Ammon's horn (tissue), 1 donor: ENCODE measurements around the gene SESN1.
A peak's percentile ranks its signal among the peaks of the same experiment; 100 is the strongest.
"Not testable (repeated sequence)": the region's sequence is repeated elsewhere in the genome, so short reads cannot be mapped to it uniquely, and the experiment has no call there.

ENCODE experiments used
- DNase-seq: peaks from one replicate; pipeline ENCODE4 v3.0.0-alpha.2; 2016; ENCODE audit warnings: low spot score

Gene SESN1

GRCh38 chr6:109094416-109095035, at the start of gene SESN1:
TSS of gene SESN1 (minus strand) at chr6:109094846. CDS start at chr6:109094073, 773 bp downstream.
- peak; percentile 91 for DNase-seq

DNA sequence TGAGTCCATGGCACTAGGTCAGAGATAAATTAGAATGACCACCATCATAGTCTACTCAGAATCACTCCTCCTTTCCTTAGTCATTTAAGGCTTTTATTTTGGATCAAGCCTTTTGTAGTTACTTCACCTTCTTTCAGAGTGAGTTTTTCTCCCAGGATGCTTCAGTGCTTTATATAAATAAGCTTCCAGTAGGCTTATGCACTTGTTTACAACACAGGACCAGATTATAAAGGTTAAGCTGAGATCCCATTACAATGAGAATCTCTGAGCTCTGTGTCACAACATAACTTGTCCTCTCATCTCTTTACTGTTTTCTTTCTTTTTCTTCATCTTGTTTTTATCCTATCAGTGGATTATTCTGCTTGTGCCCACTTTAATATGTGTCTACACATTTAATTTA, 48.5 kb upstream of the SESN1 start:
- no peak for DNase-seq

DNA sequence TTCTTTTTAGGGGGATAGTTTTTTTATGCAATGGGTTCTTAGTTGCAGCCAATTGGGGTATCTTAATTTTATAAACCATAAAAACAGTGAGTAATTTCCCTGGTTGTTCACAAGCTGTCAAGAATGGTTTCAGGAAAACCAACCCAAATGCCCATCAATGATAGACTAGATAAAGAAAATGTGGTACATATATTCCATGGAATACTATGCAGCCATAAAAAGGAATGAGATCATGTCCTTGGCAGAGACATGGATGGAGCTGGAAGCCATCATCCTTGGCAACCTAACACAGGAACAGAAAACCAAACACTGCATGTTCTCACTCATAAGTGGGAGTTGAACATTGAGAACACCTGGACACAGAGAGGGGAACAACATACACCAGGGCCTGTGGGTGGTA, 47.4 kb upstream of the SESN1 start:
- not testable (repeated sequence) for DNase-seq

- no peak for DNase-seq
These were observed 44.5 kb upstream of the SESN1 start for GRCh38 chr6:109139109-109139508.

DNA sequence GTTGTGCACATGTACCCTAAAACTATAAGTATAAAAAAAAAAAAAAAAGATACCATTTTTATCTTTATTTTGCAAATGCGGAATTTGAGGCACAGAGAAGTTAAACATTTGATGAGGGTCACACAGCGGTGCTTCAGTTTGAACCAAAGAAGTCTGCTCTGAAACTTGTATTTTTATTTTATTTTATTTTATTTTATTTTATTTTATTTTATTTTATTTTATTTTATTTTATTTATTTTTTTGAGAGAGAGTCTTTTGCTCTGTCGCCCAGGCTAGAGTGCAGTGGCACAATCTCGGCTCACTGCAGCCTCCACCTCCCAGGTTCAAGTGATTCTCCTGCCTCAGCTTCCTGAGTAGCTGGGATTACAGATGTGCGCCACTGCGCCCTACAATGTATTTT, 41.9 kb upstream of the SESN1 start:
- not testable (repeated sequence) for DNase-seq

GRCh38 chr6:109136039-109136438, 41.4 kb upstream of the SESN1 start:
- not testable (repeated sequence) for DNase-seq

DNA sequence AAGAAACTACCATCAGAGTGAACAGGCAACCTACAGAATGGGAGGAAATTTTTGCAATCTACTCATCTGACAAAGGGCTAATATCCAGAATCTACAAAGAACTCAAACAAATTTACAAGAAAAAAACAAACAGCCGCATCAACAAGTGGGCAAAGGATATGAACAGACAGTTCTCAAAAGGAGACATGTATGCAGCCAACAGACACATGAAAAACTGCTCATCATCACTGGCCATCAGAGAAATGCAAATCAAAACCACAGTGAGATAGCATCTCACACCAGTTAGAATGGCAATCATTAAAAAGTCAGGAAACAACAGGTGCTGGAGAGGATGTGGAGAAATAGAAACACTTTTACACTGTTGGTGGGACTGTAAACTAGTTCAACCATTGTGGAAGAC, 41.0 kb upstream of the SESN1 start:
- not testable (repeated sequence) for DNase-seq

- no peak for DNase-seq
These were observed 35.4 kb upstream of the SESN1 start for GRCh38 chr6:109130065-109130464.

DNA sequence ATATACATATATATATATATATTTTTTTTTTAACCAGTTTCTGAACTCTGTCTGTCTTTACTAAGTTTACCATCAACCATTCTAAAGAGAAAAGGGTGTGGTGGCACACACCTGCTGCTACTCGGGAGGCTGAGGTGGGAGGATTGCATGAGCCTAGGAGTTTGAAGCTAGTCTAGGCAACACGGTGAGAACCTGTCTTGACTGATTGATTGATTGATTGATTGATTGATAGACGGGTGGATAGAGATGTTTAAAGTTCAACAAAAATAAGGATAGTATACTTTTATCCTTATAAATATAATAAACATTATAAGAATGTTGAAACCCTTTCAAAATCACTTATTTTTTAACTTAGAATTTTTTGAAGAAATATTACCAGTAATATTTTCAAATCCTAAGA, 30.9 kb upstream of the SESN1 start:
- DNase-seq: no peak

DNA sequence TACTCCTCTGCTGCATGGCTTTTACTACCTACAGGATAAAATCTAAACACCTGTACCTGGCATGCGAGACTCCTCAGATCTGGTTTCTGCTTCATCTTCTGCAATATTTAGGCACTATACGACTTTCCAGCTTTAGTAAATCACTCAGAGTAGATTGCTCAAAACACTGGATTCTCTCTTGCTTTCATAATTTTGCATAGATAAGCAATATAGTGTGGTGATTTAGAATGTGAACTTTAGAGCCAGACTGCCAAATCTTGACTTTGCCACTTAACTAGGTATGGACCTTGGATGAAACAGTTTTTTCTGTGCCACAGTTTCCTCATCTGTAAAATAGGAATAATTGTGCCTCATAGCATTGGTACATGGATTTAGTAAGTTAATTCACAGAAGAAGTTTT, 29.6 kb upstream of the SESN1 start:
- no peak for DNase-seq

DNA sequence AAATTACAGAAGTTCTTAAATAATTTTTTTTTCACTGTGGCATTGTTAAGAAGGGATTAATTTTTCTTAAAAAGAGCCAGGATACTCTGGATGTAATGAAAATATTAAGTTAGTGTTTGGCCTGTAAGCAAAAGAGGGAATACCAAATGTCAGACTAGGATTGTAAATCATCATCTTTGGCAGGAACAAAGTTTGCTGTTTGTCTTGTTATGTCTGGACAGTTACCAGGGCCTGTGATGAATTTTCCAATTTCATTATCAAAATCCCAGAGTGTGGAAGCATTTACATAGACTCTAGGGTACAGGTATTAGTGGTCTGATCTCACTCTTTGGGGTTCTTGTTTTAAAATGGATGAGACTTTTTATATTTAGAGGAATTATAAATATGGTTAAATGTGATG, 26.8 kb upstream of the SESN1 start:
- DNase-seq: no peak

- DNase-seq: no peak
These were observed 24.3 kb upstream of the SESN1 start for GRCh38 chr6:109118871-109119354.

GRCh38 chr6:109118337-109118736, 23.7 kb upstream of the SESN1 start:
- DNase-seq: no peak

DNA sequence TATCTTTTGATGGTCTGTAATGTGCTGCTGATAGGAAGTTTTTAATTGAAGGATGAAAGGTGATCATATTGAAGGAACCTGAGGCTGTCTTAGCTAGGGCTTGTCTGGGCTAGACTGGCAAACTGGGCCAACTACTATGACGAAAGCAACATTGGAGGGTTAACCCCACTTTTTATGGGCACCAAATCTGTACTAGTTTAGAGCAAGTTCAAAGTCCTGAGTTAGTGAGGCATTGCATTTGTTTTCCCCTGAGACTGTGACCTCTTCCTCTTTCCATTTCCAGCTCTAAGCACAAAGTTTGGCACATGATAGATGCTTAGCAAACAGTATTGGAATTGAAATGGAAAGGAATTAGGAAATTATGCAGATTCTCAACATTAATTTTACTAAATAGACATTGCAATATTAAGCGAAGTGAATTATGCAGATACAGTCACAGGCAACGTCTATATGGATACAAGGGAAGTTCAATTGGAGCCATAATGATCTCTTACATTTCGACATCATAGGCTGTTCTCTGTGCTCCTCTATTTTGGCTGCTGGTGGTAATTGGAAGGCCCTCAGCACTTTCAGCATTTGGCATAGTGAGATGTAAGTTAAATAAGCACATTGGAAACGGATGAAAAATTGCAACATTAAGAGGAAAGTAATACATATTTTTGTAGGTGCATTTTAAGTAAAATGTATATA, 22.8 kb upstream of the SESN1 start:
- DNase-seq: peak; percentile 31

DNA sequence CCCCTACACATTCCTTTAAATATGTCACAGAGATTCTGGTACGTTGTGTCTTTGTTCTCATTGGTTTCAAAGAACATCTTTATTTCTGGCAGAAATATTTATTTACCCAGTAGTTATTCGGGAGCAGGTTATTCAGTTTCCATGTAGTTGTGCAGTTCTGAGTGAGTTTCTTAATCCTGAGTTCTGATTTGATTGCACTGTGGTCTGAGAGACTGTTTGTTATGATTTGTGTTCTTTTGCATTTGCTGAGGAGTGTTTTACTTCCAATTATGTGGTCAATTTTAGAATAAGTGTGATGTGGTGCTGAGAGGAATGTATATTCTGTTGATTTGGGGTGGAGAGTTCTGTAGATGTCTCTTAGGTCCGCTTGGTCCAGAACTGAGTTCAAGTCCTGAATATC, 18.0 kb upstream of the SESN1 start:
- not testable (repeated sequence) for DNase-seq

GRCh38 chr6:109109663-109110062, 15.0 kb upstream of the SESN1 start:
- not testable (repeated sequence) for DNase-seq

DNA sequence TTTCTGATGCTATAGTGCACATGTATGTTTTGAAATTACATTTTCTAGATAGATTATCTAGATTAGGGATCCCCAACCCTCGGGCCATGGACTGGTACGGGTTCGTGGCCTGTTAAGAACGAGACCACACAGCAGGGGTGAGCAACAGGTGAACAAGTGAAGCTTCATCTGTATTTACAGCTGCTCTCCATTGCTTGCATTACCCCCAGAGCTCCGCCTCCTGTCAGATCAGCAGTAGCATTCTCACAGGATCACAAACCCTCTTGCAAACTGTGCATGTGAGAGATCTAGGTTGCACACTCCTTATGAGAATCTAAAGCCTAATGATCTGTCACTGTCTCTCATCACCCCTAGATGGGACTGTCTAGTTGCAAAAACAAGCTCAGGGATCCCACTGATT, 11.0 kb upstream of the SESN1 start:
- no peak for DNase-seq

DNA sequence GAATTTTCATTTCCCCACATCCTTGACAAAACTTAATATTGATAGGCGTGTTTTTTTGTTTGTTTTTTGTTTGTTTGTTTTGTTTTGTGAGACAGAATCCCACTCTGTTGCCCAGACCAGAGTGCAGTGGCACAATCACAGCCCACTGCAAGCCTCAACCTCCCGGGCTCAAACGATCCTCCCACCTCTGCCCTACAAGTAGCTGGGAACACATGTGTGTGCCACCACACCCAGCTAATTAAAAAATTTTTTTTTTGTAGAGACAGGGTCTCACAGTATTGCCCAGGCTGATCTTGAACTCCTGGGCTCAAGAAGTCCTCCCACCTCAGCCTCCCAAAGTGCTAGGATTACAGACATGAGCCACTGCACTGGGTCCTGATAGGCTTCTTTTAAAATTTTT, 9.9 kb upstream of the SESN1 start:
- DNase-seq: no peak

GRCh38 chr6:109103942-109104341, 9.3 kb upstream of the SESN1 start:
- DNase-seq: no peak

DNA sequence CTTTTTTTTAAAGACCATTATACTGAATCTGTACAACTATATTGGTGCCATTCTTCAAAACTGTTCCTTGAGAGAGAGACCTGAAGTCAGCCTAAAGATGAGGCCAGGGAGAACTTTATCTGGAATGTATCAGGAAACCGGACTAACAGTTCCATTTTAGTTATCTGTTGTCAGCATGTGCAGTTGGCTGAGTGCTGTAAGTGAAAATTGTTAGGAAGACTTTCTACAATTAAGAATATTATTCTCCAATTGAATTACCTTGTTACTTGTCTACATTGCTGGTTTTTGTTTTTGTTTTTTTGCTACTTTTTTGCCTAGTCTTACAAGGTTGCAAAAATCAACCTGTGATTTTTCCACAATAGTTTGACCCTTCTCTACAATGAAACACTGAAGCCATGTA, 8.1 kb upstream of the SESN1 start:
- no peak for DNase-seq

- no peak for DNase-seq
These were observed 3.0 kb upstream of the SESN1 start for GRCh38 chr6:109097661-109098060.

- no peak for DNase-seq
These were observed 1.6 kb upstream of the SESN1 start for GRCh38 chr6:109096208-109096607.

GRCh38 chr6:109095835-109096084, 1.1 kb upstream of the SESN1 start:
- no peak for DNase-seq
